ENCODE measurements around the gene SPATA20.
A peak's percentile ranks its signal among the peaks of the same experiment; 100 is the strongest.

The SPATA20 gene

GRCh38 chr17:50547035-50547735, at the start of gene SPATA20:
Gene SPATA20 (plus strand): TSS chr17:50547174. CDS start chr17:50547209, 35 bp downstream.
- H4K20me1 ChIP-seq = no peaks in the 10 kb centered on the region
- H3K27ac ChIP-seq = peak within 1 kb of the TSS; percentile 68
- no peak for TF ChIP-seq Cebpa-rat (IDR thresholded peaks at IDR 0.05)
- peak within 1 kb of the TSS; percentile 78 for H3K9ac ChIP-seq
- H3K4me3 ChIP-seq = peak within 1 kb of the TSS; percentile 68
- H3K4me1 ChIP-seq = peaks cover 25% of the 10 kb centered on the region
- no peaks in the 10 kb centered on the region for H3K27me3 ChIP-seq
- no peaks in the 10 kb centered on the region for H3K36me3 ChIP-seq
- no peaks in the 10 kb centered on the region for H3K9me3 ChIP-seq
- peak within 1 kb of the TSS; percentile 89 for H3K4me2 ChIP-seq

- no peaks in the 10 kb centered on the region for H3K9me3 ChIP-seq
- H3K27me3 ChIP-seq = no peaks in the 10 kb centered on the region
- H3K4me3 ChIP-seq = no peak overlapping the region
- no peak overlapping the region for H3K27ac ChIP-seq
- no peaks in the 10 kb centered on the region for H3K36me3 ChIP-seq
- H3K4me1 ChIP-seq = no peaks in the 10 kb centered on the region
- no peak overlapping the region for H3K9ac ChIP-seq
- no peak overlapping the region for H3K4me2 ChIP-seq
- no peaks in the 10 kb centered on the region for H4K20me1 ChIP-seq
- no peak for TF ChIP-seq Cebpa-rat (IDR thresholded peaks at IDR 0.05)
Measured at GRCh38 chr17:50498021-50498874, 48.7 kb upstream of the SPATA20 start.

GRCh38 chr17:50499270-50499669, 47.7 kb upstream of the SPATA20 start:
- Histone ChIP-seq H4K20me1 (no peaks in the 10 kb centered on the region), H3K27ac (no peak overlapping the region), H3K4me2 (no peak overlapping the region), H3K9ac (no peak overlapping the region), H3K36me3 (no peaks in the 10 kb centered on the region), H3K9me3 (no peaks in the 10 kb centered on the region), H3K4me3 (no peak overlapping the region), H3K27me3 (no peaks in the 10 kb centered on the region), H3K4me1 (no peaks in the 10 kb centered on the region)
- TF ChIP-seq Cebpa-rat (IDR thresholded peaks at IDR 0.05) = no peak

- Histone ChIP-seq H3K27ac (no peak overlapping the region), H3K36me3 (no peaks in the 10 kb centered on the region), H3K9ac (no peak overlapping the region), H3K27me3 (no peaks in the 10 kb centered on the region), H3K4me3 (no peak overlapping the region), H3K4me1 (no peaks in the 10 kb centered on the region), H3K4me2 (no peak overlapping the region), H3K9me3 (no peaks in the 10 kb centered on the region), H4K20me1 (no peaks in the 10 kb centered on the region)
- no peak for TF ChIP-seq Cebpa-rat (IDR thresholded peaks at IDR 0.05)
Measured at GRCh38 chr17:50499721-50500120, 47.3 kb upstream of the SPATA20 start.

- Histone ChIP-seq H3K4me2 (no peak overlapping the region), H4K20me1 (no peaks in the 10 kb centered on the region), H3K4me1 (no peaks in the 10 kb centered on the region), H3K27ac (no peak overlapping the region), H3K9ac (no peak overlapping the region), H3K9me3 (no peaks in the 10 kb centered on the region), H3K27me3 (peaks cover 3% of the 10 kb centered on the region; the same call in 1 of the 2 replicates), H3K4me3 (no peak overlapping the region), H3K36me3 (no peaks in the 10 kb centered on the region)
- TF ChIP-seq Cebpa-rat (IDR thresholded peaks at IDR 0.05) = no peak
Measured at GRCh38 chr17:50501054-50501453, 45.9 kb upstream of the SPATA20 start.

- Histone ChIP-seq H3K36me3 (no peaks in the 10 kb centered on the region), H3K4me1 (no peaks in the 10 kb centered on the region), H3K27me3 (peaks cover 17% of the 10 kb centered on the region), H3K9me3 (no peaks in the 10 kb centered on the region), H3K9ac (no peak overlapping the region), H3K4me3 (no peak overlapping the region), H3K27ac (no peak overlapping the region), H3K4me2 (no peak overlapping the region), H4K20me1 (no peaks in the 10 kb centered on the region)
- no peak for TF ChIP-seq Cebpa-rat (IDR thresholded peaks at IDR 0.05)
Measured at GRCh38 chr17:50502301-50502990, 44.5 kb upstream of the SPATA20 start.

GRCh38 chr17:50505591-50506130, 41.3 kb upstream of the SPATA20 start:
- Histone ChIP-seq H3K4me2 (no peak overlapping the region), H3K9me3 (no peaks in the 10 kb centered on the region), H3K4me1 (peaks cover 6% of the 10 kb centered on the region; the same call in 1 of the 2 replicates), H4K20me1 (no peaks in the 10 kb centered on the region), H3K36me3 (no peaks in the 10 kb centered on the region), H3K4me3 (no peak overlapping the region), H3K9ac (no peak overlapping the region), H3K27ac (no peak overlapping the region), H3K27me3 (peaks cover 42% of the 10 kb centered on the region)
- no peak for TF ChIP-seq Cebpa-rat (IDR thresholded peaks at IDR 0.05)

- H3K4me1 ChIP-seq = peaks cover 6% of the 10 kb centered on the region; the same call in 1 of the 2 replicates
- no peak overlapping the region for H3K4me3 ChIP-seq
- H3K4me2 ChIP-seq = no peak overlapping the region
- H4K20me1 ChIP-seq = no peaks in the 10 kb centered on the region
- no peaks in the 10 kb centered on the region for H3K36me3 ChIP-seq
- H3K9me3 ChIP-seq = no peaks in the 10 kb centered on the region
- no peak overlapping the region for H3K27ac ChIP-seq
- H3K9ac ChIP-seq = no peak overlapping the region
- no peak for TF ChIP-seq Cebpa-rat (IDR thresholded peaks at IDR 0.05)
- H3K27me3 ChIP-seq = peaks cover 42% of the 10 kb centered on the region
Measured at GRCh38 chr17:50506298-50506697, 40.7 kb upstream of the SPATA20 start.

GRCh38 chr17:50507871-50508572, 39.0 kb upstream of the SPATA20 start, which contains the start of gene MYCBPAP:
Gene MYCBPAP (plus strand): TSS chr17:50508439. CDS start chr17:50508675, 236 bp downstream.
- Histone ChIP-seq H3K4me1 (peaks cover 6% of the 10 kb centered on the region; the same call in 1 of the 2 replicates), H3K27me3 (peaks cover 42% of the 10 kb centered on the region), H3K9me3 (no peaks in the 10 kb centered on the region), H3K4me3 (peak within 1 kb of the TSS; percentile 61), H3K9ac (no peak within 1 kb of the TSS), H3K4me2 (peak within 1 kb of the TSS; percentile 74), H3K27ac (no peak within 1 kb of the TSS), H4K20me1 (no peaks in the 10 kb centered on the region), H3K36me3 (no peaks in the 10 kb centered on the region)
- TF ChIP-seq Cebpa-rat (IDR thresholded peaks at IDR 0.05) = no peak

Data from BLaER1 (cell line).